HG03095 (cell line): Measurements from ENCODE around the gene MAP2.

Experiments used
- ATAC-seq: cut with Tn5 transposase; IDR thresholded peaks from one replicate; pipeline ENCODE4 v1.9.1; 2021; ENCODE audit warnings: moderate library complexity; ENCODE audit not compliant: unreplicated experiment

Gene MAP2

GRCh38 chr2:209423562-209424198 is at the start of gene MAP2:
TSS of gene MAP2 (plus strand) at chr2:209424047. CDS start at chr2:209653171, 229,124 bp downstream.
- peak; percentile 98 for ATAC-seq

GRCh38 chr2:209376686-209377085 is 47.2 kb upstream of the MAP2 start:
- no peak for ATAC-seq

GRCh38 chr2:209380293-209380692 is 43.6 kb upstream of the MAP2 start:
- ATAC-seq: peak; percentile 99

GRCh38 chr2:209381091-209381490 is 42.8 kb upstream of the MAP2 start:
- ATAC-seq: no peak

- ATAC-seq: no peak
Observed at GRCh38 chr2:209382775-209383174, 41.1 kb upstream of the MAP2 start.

- ATAC-seq: no peak
Observed at GRCh38 chr2:209383212-209383611, 40.6 kb upstream of the MAP2 start.

GRCh38 chr2:209387389-209387788 is 36.5 kb upstream of the MAP2 start:
- no peak for ATAC-seq

- ATAC-seq: no peak
Observed at GRCh38 chr2:209388446-209389037, 35.3 kb upstream of the MAP2 start.

GRCh38 chr2:209389171-209389618 is 34.7 kb upstream of the MAP2 start:
- no peak for ATAC-seq

- ATAC-seq: no peak
Observed at GRCh38 chr2:209390839-209391238, 33.0 kb upstream of the MAP2 start.

GRCh38 chr2:209391776-209392401 is 32.0 kb upstream of the MAP2 start:
- ATAC-seq: no peak

GRCh38 chr2:209395229-209395628 is 28.6 kb upstream of the MAP2 start:
- no peak for ATAC-seq

- ATAC-seq: no peak
Observed at GRCh38 chr2:209395652-209396051, 28.2 kb upstream of the MAP2 start.

- ATAC-seq: no peak
Observed at GRCh38 chr2:209398463-209398862, 25.4 kb upstream of the MAP2 start.

- ATAC-seq: no peak
Observed at GRCh38 chr2:209401788-209402187, 22.1 kb upstream of the MAP2 start.

GRCh38 chr2:209411296-209411695 is 12.6 kb upstream of the MAP2 start:
- ATAC-seq: no peak

- no peak for ATAC-seq
Observed at GRCh38 chr2:209411718-209412117, 12.1 kb upstream of the MAP2 start.

GRCh38 chr2:209413311-209414014 is 10.4 kb upstream of the MAP2 start:
- ATAC-seq: no peak

GRCh38 chr2:209416913-209417312 is 6.9 kb upstream of the MAP2 start:
- no peak for ATAC-seq

- ATAC-seq: no peak
Observed at GRCh38 chr2:209422191-209422754, 1.6 kb upstream of the MAP2 start.

GRCh38 chr2:209424199-209424701 is 403 bp downstream of the MAP2 start:
- peak; percentile 10 for ATAC-seq
